Measurements from ENCODE around the gene ARHGEF17. TPM values are rescaled to one million over a fixed set of nuclear protein-coding genes. Genes with fewer than 3 reads are reported as not detected.

ARHGEF17 gene
- total RNA-seq, 3 donors from 2014 or later (not counting 1 experiment from before 2014, with no cell fraction given), result 0.02 to 0.88 (median 0.50) TPM

DNA sequence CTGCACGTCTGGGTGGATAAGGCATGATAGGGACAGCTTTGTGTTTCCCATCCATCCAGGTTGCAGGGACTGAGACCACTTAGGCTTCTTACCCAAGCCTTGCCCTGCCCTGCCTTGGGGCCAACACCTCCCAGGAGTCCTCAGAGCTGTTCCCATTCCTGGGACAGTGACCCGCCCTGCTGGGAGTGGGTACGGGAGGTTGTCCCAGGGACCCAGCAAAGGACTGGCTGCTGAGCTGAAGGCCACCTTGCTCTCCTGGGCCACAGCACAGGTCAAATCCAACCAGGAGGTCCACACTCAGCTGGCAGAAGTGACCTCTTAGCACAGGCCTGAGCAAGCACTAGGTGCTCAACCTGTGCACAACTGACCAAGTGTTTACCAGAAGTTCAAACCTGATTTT is 16.9 kb upstream of the ARHGEF17 start:
- H3K27me3 Mint-ChIP-seq (ENCODE audit: low read depth in 2 of 2), result peaks cover 0 to 5% of the 10 kb centered on the region in 2 donors
- no peaks in the 10 kb centered on the region for H3K27me3 ChIP-seq (ENCODE audit: control insufficient read depth, insufficient read depth, low read length)
- no peaks in the 10 kb centered on the region for H3K9me3 Mint-ChIP-seq
- 62% methylated on average over 3 of the region's 3 CpGs for WGBS (ENCODE audit: insufficient coverage)
- H3K36me3 Mint-ChIP-seq, result no peaks in the 10 kb centered on the region
- H3K4me1 ChIP-seq (ENCODE audit: control insufficient read depth, insufficient read depth, low read length), result peaks cover 30% of the 10 kb centered on the region
- no peak overlapping the region for H3K27ac ChIP-seq (ENCODE audit: low read length)
- H3K9me3 ChIP-seq (ENCODE audit: control insufficient read depth, insufficient read depth, low read length), result no peaks in the 10 kb centered on the region
- TF ChIP-seq, protein P1, sequence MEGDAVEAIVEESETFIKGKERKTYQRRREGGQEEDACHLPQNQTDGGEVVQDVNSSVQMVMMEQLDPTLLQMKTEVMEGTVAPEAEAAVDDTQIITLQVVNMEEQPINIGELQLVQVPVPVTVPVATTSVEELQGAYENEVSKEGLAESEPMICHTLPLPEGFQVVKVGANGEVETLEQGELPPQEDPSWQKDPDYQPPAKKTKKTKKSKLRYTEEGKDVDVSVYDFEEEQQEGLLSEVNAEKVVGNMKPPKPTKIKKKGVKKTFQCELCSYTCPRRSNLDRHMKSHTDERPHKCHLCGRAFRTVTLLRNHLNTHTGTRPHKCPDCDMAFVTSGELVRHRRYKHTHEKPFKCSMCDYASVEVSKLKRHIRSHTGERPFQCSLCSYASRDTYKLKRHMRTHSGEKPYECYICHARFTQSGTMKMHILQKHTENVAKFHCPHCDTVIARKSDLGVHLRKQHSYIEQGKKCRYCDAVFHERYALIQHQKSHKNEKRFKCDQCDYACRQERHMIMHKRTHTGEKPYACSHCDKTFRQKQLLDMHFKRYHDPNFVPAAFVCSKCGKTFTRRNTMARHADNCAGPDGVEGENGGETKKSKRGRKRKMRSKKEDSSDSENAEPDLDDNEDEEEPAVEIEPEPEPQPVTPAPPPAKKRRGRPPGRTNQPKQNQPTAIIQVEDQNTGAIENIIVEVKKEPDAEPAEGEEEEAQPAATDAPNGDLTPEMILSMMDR (IDR thresholded peaks at IDR 0.05), result no peak
- H3K27ac Mint-ChIP-seq, result peak overlapping the region in 1 of 2 donors; percentile 93
- H3K4me3 Mint-ChIP-seq, result no peak overlapping the region
- DNase-seq (no peak), ATAC-seq (no peak)
- H3K4me1 Mint-ChIP-seq, result peaks cover 7 to 14% of the 10 kb centered on the region in 2 donors
- no peaks in the 10 kb centered on the region for H3K36me3 ChIP-seq (ENCODE audit: control insufficient read depth, insufficient read depth, low read length)
- intact Hi-C loops (cut with micrococcal nuclease), result no loop called here
- no peak overlapping the region for H3K4me3 ChIP-seq (ENCODE audit: low read length)

DNA sequence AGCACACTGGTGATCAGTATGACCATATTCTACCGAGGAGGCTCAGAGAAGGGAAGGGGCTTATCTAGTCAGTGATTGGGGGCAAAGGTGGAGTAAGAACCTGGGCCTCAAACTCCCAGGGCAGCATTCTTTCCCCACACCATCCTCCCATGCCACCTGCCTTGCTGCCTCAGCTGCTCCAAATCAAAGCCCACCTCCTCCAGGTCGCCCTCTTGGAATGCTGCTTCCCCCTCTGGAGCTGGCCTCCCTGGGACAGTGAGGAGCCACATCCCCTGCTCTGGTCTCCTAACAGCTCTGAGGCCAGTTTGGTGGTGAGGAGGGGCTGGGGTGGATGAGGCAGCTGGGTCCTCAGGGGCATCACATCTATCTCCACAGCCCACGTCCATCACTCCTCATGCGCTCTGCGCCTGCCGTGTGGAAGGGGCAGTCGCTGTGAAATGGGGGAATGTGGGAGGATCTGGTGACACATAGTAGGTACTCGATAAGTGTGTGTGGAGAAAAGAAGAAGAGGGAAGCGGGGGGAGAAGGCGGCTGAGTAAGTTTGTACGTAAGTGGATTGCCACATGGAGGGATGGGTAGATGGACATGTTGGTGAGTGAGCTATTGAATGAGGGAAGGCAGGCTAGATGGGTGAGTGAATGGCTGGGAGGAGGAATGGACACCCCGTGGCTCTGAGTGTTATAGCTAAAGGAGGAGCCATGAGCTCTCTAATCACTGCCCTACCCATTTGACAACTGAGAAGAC is 16.1 kb upstream of the ARHGEF17 start:
- H3K4me1 Mint-ChIP-seq, result peaks cover 7 to 18% of the 10 kb centered on the region in 2 donors
- H3K36me3 ChIP-seq (ENCODE audit: control insufficient read depth, insufficient read depth, low read length), result no peaks in the 10 kb centered on the region
- no peaks in the 10 kb centered on the region for H3K9me3 ChIP-seq (ENCODE audit: control insufficient read depth, insufficient read depth, low read length)
- intact Hi-C loops (cut with micrococcal nuclease), result no loop called here
- no peak overlapping the region for H3K27ac ChIP-seq (ENCODE audit: low read length)
- no peaks in the 10 kb centered on the region for H3K36me3 Mint-ChIP-seq
- TF ChIP-seq, protein P1 (IDR thresholded peaks at IDR 0.05), result no peak
- H3K27ac Mint-ChIP-seq, result no peak overlapping the region
- no peaks in the 10 kb centered on the region for H3K9me3 Mint-ChIP-seq
- WGBS (ENCODE audit: insufficient coverage), result 88% methylated on average over 11 of the region's 12 CpGs
- no peaks in the 10 kb centered on the region for H3K27me3 ChIP-seq (ENCODE audit: control insufficient read depth, insufficient read depth, low read length)
- H3K4me1 ChIP-seq (ENCODE audit: control insufficient read depth, insufficient read depth, low read length), result peaks cover 30% of the 10 kb centered on the region
- ATAC-seq, result no peak
- H3K27me3 Mint-ChIP-seq (ENCODE audit: low read depth in 2 of 2), result peaks cover 0 to 5% of the 10 kb centered on the region in 2 donors
- no peak overlapping the region for H3K4me3 Mint-ChIP-seq
- no peak overlapping the region for H3K4me3 ChIP-seq (ENCODE audit: low read length)
- no peak for DNase-seq

DNA sequence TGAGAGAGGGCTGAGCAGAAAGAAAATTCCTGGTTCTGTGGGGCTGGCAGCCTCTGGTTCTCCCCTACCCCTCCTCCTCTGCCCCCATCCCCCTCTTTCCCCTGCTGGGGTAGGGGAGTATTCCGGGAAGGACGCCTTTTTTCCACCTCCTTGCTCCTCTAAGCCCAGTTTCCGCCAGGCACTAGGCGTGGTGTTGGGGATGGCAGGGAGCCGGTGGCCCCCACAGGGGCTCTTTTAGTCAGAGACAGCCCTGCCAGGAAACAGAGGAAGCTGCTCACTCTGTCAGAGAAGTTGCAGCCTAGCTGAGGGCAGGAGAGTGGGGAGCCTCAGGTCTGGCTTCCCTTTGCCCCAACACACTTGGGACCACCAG is 15.6 kb upstream of the ARHGEF17 start:
- no peaks in the 10 kb centered on the region for H3K36me3 ChIP-seq (ENCODE audit: control insufficient read depth, insufficient read depth, low read length)
- ATAC-seq (no peak), DNase-seq (no peak)
- Mint-ChIP-seq H3K27me3 (ENCODE audit: low read depth in 2 of 2) (peaks cover 0 to 5% of the 10 kb centered on the region in 2 donors), H3K9me3 (no peaks in the 10 kb centered on the region), H3K4me1 (peaks cover 7 to 19% of the 10 kb centered on the region in 2 donors), H3K4me3 (no peak overlapping the region), H3K27ac (no peak overlapping the region), H3K36me3 (no peaks in the 10 kb centered on the region)
- H3K4me3 ChIP-seq (ENCODE audit: low read length), result no peak overlapping the region
- H3K4me1 ChIP-seq (ENCODE audit: control insufficient read depth, insufficient read depth, low read length), result peaks cover 26% of the 10 kb centered on the region
- no peaks in the 10 kb centered on the region for H3K9me3 ChIP-seq (ENCODE audit: control insufficient read depth, insufficient read depth, low read length)
- TF ChIP-seq, protein P1 (IDR thresholded peaks at IDR 0.05), result no peak
- no peak overlapping the region for H3K27ac ChIP-seq (ENCODE audit: low read length)
- intact Hi-C loops (cut with micrococcal nuclease), result no loop called here
- no peaks in the 10 kb centered on the region for H3K27me3 ChIP-seq (ENCODE audit: control insufficient read depth, insufficient read depth, low read length)
- 67% methylated on average over 3 of the region's 5 CpGs for WGBS (ENCODE audit: insufficient coverage)

Data from natural killer cell (primary cell).